Right ventricle myocardium superior (tissue), 1 donor: ENCODE results near the gene ALAS1. TPM values are rescaled to one million over a fixed set of nuclear protein-coding genes. Genes with fewer than 3 reads are reported as not detected.
"Not testable (repeated sequence)": the region's sequence is repeated elsewhere in the genome, so short reads cannot be mapped to it uniquely, and the experiment has no call there.

Experiments
- ATAC-seq: fragments of 200-7000 bp; cut with Tn5 transposase; one replicate; pipeline ENCODE4 v1.9.1; 2020; ENCODE audit warnings: mild to moderate bottlenecking; ENCODE audit not compliant: poor library complexity
- DNase-seq: peaks from one replicate; pipeline ENCODE4 v3.0.0-alpha.2; 2020
- intact Hi-C: fragments of 100-400 bp; cut with DNase I; formaldehyde crosslinking; loops from one replicate; pipeline ENCODE4 v1.11.2; 2022
- long read RNA-seq: library from polyadenylated mRNA; unstranded; transcript quantifications from one replicate; pipeline ENCODE4 v2.0.0, GENCODE V29; 2021
- total RNA-seq: library from RNA; stranded (reverse); fragmentation: NEBNext Ultra II Directional; extraction: Animal tissue kit (Norgen Biotek cat#: 25700); gene quantifications from one replicate; pipeline ENCODE4 v1.2.1, GENCODE V29; 2021
- donor health status: DM: no; HTN: yes; CAD: no; lungs with severe emphysema.

The ALAS1 gene
- total RNA-seq, result 160 TPM
- long read RNA-seq, transcript ALAS1-204 (11 exons, 2,125 nt), result major isoform, 361 of 467 reads
- long read RNA-seq, transcript ALAS1-201 (11 exons, 2,212 nt), result minor isoform, 35 of 467 reads
- long read RNA-seq, transcript ALAS1-205 (12 exons, 2,356 nt), result minor isoform, 29 of 467 reads
- long read RNA-seq, partial matches to known transcripts, result 25 of 467 reads
- long read RNA-seq, other reads (novel, unspliced or antisense), result 17 of 467 reads

GRCh38 chr3:52197842-52198625 lies at the start of gene ALAS1:
Gene ALAS1 (plus strand): TSS chr3:52198160. CDS start chr3:52199242, 1,082 bp downstream.
- DNase-seq, result peak; percentile 96
- ATAC-seq, result peak; percentile 89
- intact Hi-C loops, result no loop called here

GRCh38 chr3:52149021-52149420 lies 48.9 kb upstream of the ALAS1 start:
- intact Hi-C loops, result no loop called here
- ATAC-seq (no peak), DNase-seq (no peak)

GRCh38 chr3:52149726-52150125 lies 48.2 kb upstream of the ALAS1 start:
- DNase-seq (no peak), ATAC-seq (no peak)
- intact Hi-C loops, result loop anchor here (10.0 kb wide), 1 partner anchor 65 kb away; no protein-coding TSS in a partner anchor

GRCh38 chr3:52150357-52150756 lies 47.6 kb upstream of the ALAS1 start:
- intact Hi-C loops, result loop anchor here (10.0 kb wide), 1 partner anchor 64 kb away; no protein-coding TSS in a partner anchor
- no peak for DNase-seq
- no peak for ATAC-seq

- intact Hi-C loops, result loop anchor here (10.0 kb wide), 1 partner anchor 64 kb away; no protein-coding TSS in a partner anchor
- DNase-seq (no peak), ATAC-seq (no peak)
Measured at GRCh38 chr3:52150860-52151259, 47.1 kb upstream of the ALAS1 start.

GRCh38 chr3:52151991-52152390 lies 46.0 kb upstream of the ALAS1 start:
- DNase-seq, ATAC-seq: not testable (repeated sequence)
- intact Hi-C loops, result loop anchor here (10.0 kb wide), 1 partner anchor 63 kb away; no protein-coding TSS in a partner anchor

GRCh38 chr3:52153389-52154096 lies 44.4 kb upstream of the ALAS1 start:
- DNase-seq (no peak), ATAC-seq (peak; percentile 1)
- intact Hi-C loops, result loop anchor here (10.0 kb wide), 1 partner anchor 61 kb away; no protein-coding TSS in a partner anchor

- peak; percentile 98 for DNase-seq
- peak; percentile 98 for ATAC-seq
- intact Hi-C loops, result loop anchor here (5.0 to 10.0 kb wide), 2 partner anchors 38 to 60 kb away; no protein-coding TSS in a partner anchor
Measured at GRCh38 chr3:52154135-52155094, 43.5 kb upstream of the ALAS1 start, which contains the start of gene POC1A. Gene POC1A (minus strand): TSS chr3:52154423. CDS start chr3:52154372, 51 bp downstream.

GRCh38 chr3:52155912-52156311 lies 42.0 kb upstream of the ALAS1 start:
- ATAC-seq (no peak), DNase-seq (no peak)
- intact Hi-C loops, result loop anchor here (5.0 to 10.0 kb wide), 2 partner anchors 36 to 59 kb away; no protein-coding TSS in a partner anchor

GRCh38 chr3:52159503-52159902 lies 38.5 kb upstream of the ALAS1 start:
- DNase-seq (no peak), ATAC-seq (no peak)
- intact Hi-C loops, result loop anchor here (5.0 to 10.0 kb wide), 2 partner anchors 33 to 55 kb away; no protein-coding TSS in a partner anchor

- intact Hi-C loops, result no loop called here
- ATAC-seq (no peak), DNase-seq (no peak)
Measured at GRCh38 chr3:52162250-52162872, 35.6 kb upstream of the ALAS1 start.

- DNase-seq (no peak), ATAC-seq (no peak)
- intact Hi-C loops, result no loop called here
Measured at GRCh38 chr3:52167240-52167639, 30.7 kb upstream of the ALAS1 start.

- DNase-seq, ATAC-seq, intact Hi-C loops: not testable (repeated sequence)
Measured at GRCh38 chr3:52170217-52170616, 27.7 kb upstream of the ALAS1 start.

GRCh38 chr3:52171514-52172261 lies 26.3 kb upstream of the ALAS1 start:
- ATAC-seq (no peak), DNase-seq (no peak)
- intact Hi-C loops, result no loop called here

GRCh38 chr3:52172262-52172757 lies 25.6 kb upstream of the ALAS1 start:
- ATAC-seq, result no peak
- intact Hi-C loops, result no loop called here
- DNase-seq, result no peak

- intact Hi-C loops, result no loop called here
- DNase-seq, result no peak
- ATAC-seq, result no peak
Measured at GRCh38 chr3:52173101-52173500, 24.9 kb upstream of the ALAS1 start.
